Activated CD8-positive, alpha-beta memory T cell treated with anti-CD3 and anti-CD28 coated beads for 48 hours (primary cell): ENCODE data around the gene OSCAR.
A peak's percentile ranks its signal among the peaks of the same experiment; 100 is the strongest.
"Not testable (repeated sequence)": the region's sequence is repeated elsewhere in the genome, so short reads cannot be mapped to it uniquely, and the experiment has no call there.

Source experiments
- DNase-seq, 3 experiments: peaks; one replicate each; pipeline ENCODE4 v3.0.0-alpha.2; 2020; ENCODE audit warnings: low read depth in 2 of 3, low spot score in 2 of 3

The OSCAR gene

GRCh38 chr19:54125713-54126112, 25.1 kb upstream of the OSCAR start:
- DNase-seq = no peak

DNA sequence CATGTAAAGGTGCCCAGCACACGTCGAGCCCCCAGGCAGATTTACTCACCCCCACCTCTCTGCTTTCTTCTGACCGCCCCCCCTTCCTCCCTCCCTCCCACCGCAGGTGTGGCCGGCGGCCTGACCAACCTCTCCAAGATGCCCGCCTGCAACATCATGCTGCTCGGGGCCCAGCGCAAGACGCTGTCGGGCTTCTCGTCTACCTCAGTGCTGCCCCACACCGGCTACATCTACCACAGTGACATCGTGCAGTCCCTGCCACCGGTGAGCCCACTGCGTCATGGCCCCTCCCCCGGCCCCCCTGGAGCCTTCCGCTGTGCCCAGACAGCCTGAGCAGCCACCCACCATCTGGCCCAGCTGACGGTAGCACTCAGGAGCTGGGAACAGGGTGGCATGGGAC, 23.8 kb upstream of the OSCAR start:
- DNase-seq = no peak

DNA sequence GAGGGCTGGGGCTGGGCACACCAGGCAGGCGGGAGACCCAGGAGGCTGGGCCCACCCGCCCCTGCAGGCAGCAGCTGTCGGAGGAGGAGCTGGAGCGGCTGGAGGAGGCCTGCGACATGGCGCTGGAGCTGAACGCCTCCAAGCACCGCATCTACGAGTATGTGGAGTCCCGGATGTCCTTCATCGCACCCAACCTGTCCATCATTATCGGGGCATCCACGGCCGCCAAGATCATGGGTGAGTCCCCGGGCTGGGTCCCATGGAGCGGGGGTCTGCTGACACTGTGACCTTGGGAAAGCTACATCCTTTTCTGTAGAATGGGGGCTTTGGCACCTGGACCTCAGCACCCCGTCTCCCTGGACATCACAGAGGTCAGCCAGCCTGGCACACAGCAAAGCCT, 23.1 kb upstream of the OSCAR start:
- no peak for DNase-seq

GRCh38 chr19:54121259-54121658, 20.7 kb upstream of the OSCAR start:
- no peak for DNase-seq

DNA sequence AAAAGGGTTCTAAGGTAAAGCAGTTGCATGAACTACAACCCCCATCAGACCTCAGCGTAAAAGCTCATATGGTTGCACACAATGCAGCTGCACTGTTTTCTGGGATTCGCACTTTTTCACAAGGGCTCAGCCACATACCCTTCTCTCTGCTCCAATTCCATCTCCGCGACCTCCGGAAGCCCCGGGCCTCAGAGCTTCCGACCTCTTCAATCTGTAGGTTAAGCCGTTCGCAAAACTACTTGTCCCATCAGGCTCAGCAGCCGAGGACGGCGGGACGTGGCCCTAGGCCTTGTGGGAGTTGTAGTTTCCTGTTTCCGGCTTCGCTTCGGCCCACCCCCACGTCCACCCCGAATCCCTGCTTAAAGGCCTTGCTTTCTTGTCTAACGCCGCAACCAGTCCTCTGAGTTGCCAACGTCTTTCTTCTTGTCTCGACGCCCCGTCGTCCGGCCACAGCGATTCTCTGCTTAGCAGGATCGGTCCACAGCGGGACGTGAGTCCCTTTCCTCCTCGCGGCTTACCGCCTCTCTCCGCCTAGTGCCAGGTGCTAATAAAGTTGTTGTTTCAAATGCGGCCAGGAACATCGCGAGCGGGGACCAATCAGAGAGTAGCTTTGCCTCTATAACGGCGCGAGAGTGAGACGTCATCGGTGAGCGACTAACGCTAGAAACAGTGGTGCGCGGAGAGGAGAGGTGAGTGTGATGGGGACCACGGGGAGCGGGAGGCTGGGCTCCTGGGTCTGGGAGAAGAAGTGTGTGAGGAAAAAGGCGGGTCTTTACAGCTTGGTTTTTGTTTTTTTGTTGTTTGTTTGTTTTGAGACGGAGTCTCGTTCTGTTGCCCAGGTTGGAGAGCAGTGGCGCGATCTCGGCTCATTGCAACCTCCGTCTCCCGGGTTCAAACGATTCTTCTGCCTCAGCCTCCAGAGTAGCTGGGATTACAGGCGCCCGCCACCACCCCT, 14.8 kb upstream of the OSCAR start, which contains the start of the genes PRPF31 and TFPT:
TSS of gene PRPF31 (plus strand) at position 646 of the 955 bp plus-strand sequence. CDS start 2,525 bp downstream, outside the sequence.
TSS of gene TFPT (minus strand) at position 549 of the 955 bp plus-strand sequence. CDS start at position 161, 388 bp downstream.
- peak; percentile 83 to 96 (median 96) for DNase-seq

DNA sequence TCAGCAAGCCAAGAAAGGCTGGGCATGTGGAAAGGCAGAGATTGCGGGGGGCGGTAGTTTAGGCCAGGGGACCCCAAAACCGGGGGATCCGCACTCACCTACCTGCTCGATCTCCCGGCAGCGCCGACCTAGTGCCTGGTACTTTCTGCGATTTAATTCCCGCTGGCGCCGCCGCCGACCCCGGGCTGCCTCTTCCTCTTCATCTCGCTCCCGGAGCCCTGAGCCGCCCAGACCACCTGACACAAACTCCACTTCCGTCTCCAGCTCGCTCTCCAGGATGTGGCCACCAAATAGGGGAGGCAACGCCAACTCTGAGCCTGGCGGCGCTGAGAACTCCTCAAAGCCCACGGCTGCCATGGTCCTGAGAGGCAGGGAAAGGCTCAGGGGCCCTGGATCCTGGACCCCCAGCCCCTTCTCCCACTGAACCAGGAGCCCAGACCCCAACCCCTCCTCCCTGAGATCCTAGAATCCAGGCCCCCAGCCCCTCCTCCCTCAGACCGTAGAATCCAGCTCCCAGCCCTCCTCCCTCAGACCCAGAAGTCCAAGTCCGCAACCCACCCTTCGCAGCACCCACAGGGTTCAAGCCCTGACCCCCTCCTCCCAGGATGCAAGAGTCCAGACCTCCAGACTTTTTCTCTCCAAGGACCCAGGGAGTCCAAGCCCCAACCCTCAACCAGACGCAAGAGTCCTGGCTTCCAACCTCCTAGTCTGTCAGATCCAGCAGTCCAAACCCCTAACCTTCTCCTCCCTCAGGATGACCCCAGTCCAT, 13.9 kb upstream of the OSCAR start:
- no peak for DNase-seq

GRCh38 chr19:54109651-54110050, 9.0 kb upstream of the OSCAR start:
- DNase-seq = no peak

DNA sequence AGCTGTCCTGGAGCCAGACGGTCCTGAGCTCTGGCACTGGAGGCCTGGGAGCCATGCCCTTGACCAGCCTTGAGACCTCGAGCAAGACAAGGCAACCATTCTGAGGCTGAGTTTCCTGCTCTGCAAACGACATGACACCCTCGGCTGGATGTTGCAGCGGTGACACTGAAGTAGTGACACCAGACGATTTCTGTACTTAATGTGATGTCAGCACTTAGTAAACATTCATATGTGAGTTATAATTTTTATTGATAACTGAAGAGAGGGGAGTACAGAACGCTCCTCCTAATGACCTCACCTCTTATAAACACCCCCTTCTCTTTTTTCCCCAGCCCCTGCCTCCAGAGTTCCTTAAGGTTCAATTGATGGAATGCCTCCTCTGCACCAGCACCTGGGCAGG, 7.9 kb upstream of the OSCAR start:
- DNase-seq = no peak

- DNase-seq = no peak
These were observed 7.4 kb upstream of the OSCAR start for GRCh38 chr19:54107876-54108490.

DNA sequence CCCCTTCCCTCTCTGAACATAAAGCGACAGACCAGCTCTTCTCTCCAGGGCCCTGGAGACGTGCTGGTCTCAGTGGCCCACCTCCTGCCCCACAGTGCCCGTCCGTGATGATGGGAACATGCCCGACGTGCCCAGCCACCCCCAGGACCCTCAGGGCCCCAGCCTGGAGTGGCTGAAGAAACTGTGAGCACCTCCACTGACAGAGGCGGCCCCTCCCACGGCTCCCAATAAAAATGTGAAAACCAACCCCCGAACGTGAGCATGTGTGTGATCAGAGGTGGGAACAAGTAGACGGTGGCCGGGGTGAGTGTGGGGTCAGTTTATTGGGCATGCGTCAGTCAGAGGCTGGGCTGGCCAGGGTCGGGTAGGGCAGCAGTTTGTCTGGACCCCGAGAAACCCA, 6.1 kb upstream of the OSCAR start:
- DNase-seq = no peak

GRCh38 chr19:54105796-54106195, 5.2 kb upstream of the OSCAR start:
- DNase-seq = no peak

DNA sequence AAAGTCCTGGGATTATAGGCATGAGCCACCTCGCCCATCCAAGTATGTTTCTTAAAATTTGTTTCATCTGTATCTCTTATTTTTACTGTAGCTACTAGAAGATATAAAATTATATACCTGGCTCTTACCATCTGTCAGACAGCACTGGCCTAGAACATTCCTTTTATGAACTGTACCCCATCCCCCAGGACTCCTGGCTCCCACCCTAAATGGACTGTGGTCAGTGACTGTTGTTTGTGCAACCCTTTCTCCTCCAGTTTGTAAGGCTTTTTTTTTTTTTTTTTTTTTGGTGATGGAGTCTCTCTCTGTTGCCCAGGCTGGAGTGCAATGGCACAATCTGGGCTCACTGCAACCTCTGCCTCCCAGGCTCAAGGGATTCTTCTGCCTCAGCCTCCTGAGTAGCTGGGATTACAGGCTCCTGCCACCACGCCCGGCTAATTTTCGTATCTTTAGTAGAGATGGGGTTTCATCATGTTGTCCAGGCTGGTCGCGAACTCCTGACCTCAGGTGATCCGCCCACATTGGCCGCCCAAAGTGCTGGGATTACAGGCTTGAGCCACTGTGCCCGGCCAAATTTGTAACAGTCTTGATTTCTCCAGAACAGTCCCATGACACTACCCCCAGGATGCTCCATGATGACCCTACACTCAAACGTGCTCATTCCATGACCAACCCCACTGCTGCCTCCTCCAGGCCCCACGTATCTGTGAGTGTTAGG, 4.6 kb upstream of the OSCAR start:
- DNase-seq = no peak

- peak; percentile 69 to 96 (median 96) for DNase-seq
These were observed 2.0 kb upstream of the OSCAR start, which contains the start of gene NDUFA3 for GRCh38 chr19:54102421-54103169. Gene NDUFA3 (plus strand): TSS chr19:54102855. CDS start chr19:54102879, 24 bp downstream.

- not testable (repeated sequence) for DNase-seq
These were observed 724 bp downstream of the OSCAR start for GRCh38 chr19:54099903-54100255.

DNA sequence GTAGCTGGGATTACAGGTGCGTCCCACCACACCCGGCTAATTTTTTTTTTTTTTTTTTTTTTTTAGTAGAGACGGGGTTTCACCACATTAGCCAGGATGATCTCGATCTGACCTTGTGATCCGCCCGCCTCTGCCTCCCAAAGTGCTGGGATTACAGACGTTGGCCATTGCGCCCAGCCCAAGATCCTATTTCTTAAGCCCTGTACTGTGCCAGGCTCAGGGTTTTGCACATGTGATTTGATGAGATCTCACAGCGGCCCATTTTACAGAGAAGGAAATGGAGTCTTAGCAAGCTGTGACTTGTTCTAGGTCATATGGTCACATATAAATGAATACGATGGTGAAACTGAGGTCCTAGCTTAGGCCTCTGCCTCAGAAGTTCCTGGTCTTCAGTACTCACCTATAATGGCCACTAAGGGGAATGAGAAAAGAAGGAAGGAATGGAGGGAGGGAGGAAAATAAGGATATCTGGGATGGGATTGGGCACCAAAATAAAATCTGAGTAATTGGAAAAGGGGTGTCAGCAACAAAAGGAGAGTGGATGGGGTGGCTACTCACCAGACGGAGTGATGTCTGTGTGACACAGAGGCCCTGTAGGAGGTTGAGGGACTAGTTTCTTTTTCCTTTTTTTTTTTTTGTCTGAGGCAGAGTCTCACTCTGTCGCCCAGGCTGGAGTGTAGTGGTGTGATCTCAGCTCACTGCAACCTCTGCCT, 1.3 kb downstream of the OSCAR start:
- no peak for DNase-seq

- no peak for DNase-seq
These were observed 3.9 kb downstream of the OSCAR start for GRCh38 chr19:54096617-54097106.

DNA sequence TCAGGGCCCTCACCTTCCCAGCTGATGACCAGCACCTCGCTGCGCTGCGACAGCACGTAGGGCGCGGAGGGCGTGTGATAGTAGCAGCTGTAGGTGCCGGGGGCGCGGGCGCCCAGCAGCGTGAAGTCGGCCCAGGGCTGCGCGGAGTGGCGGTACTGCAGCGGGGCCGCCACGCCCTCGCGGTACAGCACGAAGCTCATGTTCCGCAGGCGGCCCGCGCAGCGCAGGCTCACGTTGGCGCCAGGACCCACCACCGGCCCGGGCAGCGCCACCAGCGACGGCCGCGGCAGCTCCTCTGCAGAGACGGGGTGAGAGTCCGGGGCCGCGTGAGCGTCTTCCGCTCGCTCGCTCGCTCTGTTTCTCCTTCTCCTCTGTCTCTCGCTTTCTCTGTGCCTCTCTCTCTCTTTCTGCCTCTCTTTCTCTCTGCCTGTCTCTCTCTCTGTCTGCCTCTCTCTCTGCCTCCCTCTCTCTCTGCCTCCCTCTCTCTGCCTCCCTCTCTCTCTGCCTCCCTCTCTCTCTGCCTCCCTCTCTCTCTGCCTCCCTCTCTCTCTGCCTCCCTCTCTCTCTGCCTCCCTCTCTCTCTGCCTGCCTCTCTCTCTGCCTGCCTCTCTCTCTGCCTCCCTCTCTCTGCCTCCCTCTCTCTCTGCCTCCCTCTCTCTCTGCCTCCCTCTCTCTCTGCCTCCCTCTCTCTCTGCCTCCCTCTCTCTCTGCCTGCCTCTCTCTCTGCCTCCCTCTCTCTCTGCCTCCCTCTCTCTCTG, 4.6 kb downstream of the OSCAR start:
- DNase-seq = peak in 1 of 3 experiments; percentile 24

- DNase-seq = no peak
These were observed 5.3 kb downstream of the OSCAR start for GRCh38 chr19:54095136-54095858.
